Measurements from ENCODE around the gene SMC3.

Gene SMC3

DNA sequence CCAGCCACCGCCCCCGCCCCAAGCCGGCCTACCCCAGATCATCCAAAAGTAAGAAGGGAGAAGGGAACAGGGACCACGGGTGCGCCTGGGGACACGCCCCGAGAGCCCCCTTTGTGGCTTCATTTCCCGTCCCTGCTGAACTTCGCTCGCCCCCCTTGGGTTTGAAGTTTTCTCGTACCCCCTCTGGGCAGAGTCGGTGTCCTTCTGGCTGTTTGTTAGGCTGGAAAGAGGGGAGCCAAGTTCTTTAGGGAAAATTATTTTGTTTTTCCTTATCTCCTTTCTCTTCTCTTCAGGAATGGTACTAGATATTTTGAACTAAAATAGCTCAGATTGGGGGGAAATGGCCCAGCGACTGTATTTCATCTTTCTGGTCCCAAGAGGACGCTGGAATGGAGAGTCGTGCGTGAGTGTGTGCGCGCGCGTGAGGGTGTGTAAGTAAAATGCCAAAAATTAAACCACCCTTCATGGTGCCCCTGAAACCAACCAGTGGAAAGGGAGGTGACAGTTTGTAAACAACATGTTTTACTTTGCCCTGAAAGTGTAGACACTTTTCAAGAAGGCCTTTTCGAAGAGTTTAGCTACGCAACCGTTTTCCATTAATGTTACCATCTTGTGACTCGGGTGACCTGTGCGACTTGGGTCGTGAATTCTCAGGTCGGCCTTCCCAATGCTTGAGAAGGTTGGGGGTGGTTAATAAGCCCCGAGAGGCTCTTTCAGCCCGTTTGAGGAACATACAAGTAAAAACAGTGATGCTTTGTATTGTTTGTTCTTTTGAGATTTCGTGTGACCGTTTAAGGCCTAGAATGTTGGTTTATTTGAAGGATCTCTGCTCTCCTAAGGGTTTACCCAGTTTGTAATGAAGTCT is 77.3 kb downstream of the SMC3 start:
- DNase-seq = no peak

DNA sequence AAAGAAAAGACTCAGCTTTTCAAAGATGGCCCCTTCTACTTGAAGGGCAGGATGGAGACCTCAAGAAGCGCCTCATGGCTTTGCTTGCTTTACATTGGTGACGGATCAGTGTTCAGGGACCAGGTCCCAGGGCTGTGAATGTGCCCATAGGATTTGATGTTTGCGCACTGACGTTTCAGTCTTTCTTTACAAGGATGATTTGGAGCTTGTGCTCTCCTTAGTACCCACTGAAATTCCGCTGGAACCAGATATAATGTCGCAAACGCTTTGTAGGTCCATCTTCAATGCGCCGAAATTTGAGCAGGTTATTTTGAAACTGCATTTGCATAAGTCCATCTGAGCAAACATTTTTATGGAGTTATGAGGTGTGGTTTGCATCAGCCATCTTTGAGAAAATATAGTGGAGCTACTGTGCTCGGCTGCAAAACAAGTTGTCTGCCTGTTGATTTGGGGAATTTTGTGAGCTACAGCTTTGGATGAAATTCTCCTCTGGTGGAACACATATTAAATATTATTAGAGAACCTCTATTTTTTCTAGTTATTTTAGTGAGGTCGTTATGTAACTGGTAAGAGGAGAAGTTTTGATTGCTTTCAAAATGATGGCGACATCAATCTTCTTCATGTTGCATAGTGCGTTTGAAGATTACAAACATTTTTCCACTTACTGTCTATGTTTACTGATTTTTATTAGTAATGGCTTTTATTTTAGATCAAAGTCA is 79.1 kb downstream of the SMC3 start:
- no peak for DNase-seq

GRCh38 chr10:110647136-110647430 is 79.6 kb downstream of the SMC3 start:
- no peak for DNase-seq

- DNase-seq = no peak
Measured at GRCh38 chr10:110648692-110649346, 81.3 kb downstream of the SMC3 start.

GRCh38 chr10:110649347-110650264 is 82.1 kb downstream of the SMC3 start:
- DNase-seq = no peak

DNA sequence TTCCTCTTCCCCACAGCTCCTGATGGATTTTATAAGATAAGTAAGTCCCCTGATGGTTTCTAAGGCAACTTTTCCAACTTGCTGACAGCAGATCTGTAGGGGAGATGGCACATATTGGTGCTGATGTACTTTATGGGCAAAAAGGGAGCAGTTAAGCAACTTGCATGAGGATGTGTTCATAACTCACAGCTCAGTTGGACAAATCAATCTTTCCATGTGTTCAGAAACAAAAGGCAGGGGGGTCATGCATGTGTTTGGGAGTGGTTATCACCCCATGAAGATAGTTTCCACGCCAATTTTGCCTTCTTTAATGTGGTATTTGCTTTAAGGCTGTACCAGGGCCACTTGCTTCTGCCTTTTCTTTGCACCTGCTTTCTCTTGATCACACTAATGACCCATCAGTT is 82.8 kb downstream of the SMC3 start:
- no peak for DNase-seq

GRCh38 chr10:110651044-110651958 is 83.8 kb downstream of the SMC3 start:
- DNase-seq = no peak

GRCh38 chr10:110652475-110653118 is 85.1 kb downstream of the SMC3 start:
- DNase-seq = no peak
